Astrocyte (in vitro differentiated cells and primary cell): ENCODE measurements around the gene SOX9. TPM values are rescaled to one million over a fixed set of nuclear protein-coding genes. Genes with fewer than 3 reads are reported as not detected.
A peak's percentile ranks its signal among the peaks of the same experiment; 100 is the strongest.

ENCODE experiments used
- DNase-seq: peaks from one replicate; pipeline ENCODE4 v3.0.0-alpha.2; 2010; ENCODE audit warnings: low read depth
- FAIRE-seq: peaks from 2 replicates; lab custom pipeline; 2011; peaks lifted over from hg19 to GRCh38; lab: Jason Lieb, UNC
- H2AFZ ChIP-seq: 2 replicates; pipeline ENCODE4 v1.6.0; 2012; ENCODE audit warnings: low read depth, low read length, inconsistent platforms
- H3K27ac ChIP-seq: 2 replicates; pipeline ENCODE4 v1.5.1; 2011; ENCODE audit warnings: low read depth, low read length, inconsistent platforms
- H3K27me3 ChIP-seq: 2 replicates; pipeline ENCODE4 v1.6.0; 2011; ENCODE audit warnings: low read length, inconsistent platforms; ENCODE audit not compliant: insufficient read depth
- H3K36me3 ChIP-seq: 2 replicates; pipeline ENCODE4 v1.5.1; 2011; ENCODE audit warnings: low read length, inconsistent platforms; ENCODE audit not compliant: insufficient read depth
- H3K4me1 ChIP-seq: 2 replicates; pipeline ENCODE4 v1.5.1; 2011; ENCODE audit warnings: low read length, inconsistent platforms; ENCODE audit not compliant: insufficient read depth
- H3K4me2 ChIP-seq: 2 replicates; pipeline ENCODE4 v1.6.0; 2012; ENCODE audit warnings: low read length, inconsistent platforms
- H3K4me3 ChIP-seq: 2 replicates; pipeline ENCODE4 v1.5.1; 2011; ENCODE audit warnings: low read depth, mild to moderate bottlenecking, low read length, inconsistent platforms; ENCODE audit not compliant: insufficient read depth
- H3K79me2 ChIP-seq: 2 replicates; pipeline ENCODE4 v1.6.0; 2012; ENCODE audit warnings: mild to moderate bottlenecking, low read length, inconsistent platforms; ENCODE audit not compliant: insufficient read depth
- H3K9ac ChIP-seq: 2 replicates; pipeline ENCODE4 v1.6.0; 2012; ENCODE audit warnings: mild to moderate bottlenecking, low read length, inconsistent platforms
- H3K9me3 ChIP-seq: 2 replicates; pipeline ENCODE4 v1.5.1; 2012; ENCODE audit warnings: low read depth, mild to moderate bottlenecking, low read length, inconsistent platforms; ENCODE audit not compliant: insufficient read depth
- H4K20me1 ChIP-seq: 2 replicates; pipeline ENCODE4 v1.6.0; 2012; ENCODE audit warnings: low read length, inconsistent platforms; ENCODE audit not compliant: insufficient read depth
- H3K27ac Mint-ChIP-seq: one replicate; pipeline ENCODE4 v1.8.0; 2021; ENCODE audit warnings: mild to moderate bottlenecking, mixed read lengths; ENCODE audit not compliant: unreplicated experiment
- H3K27me3 Mint-ChIP-seq: one replicate; pipeline ENCODE4 v1.8.0; 2021; ENCODE audit warnings: low read depth, mixed read lengths; ENCODE audit not compliant: unreplicated experiment
- H3K36me3 Mint-ChIP-seq: one replicate; pipeline ENCODE4 v1.8.0; 2021; ENCODE audit warnings: low read depth, mixed read lengths; ENCODE audit not compliant: unreplicated experiment
- H3K4me1 Mint-ChIP-seq: one replicate; pipeline ENCODE4 v1.8.0; 2021; ENCODE audit warnings: low read depth, mixed read lengths; ENCODE audit not compliant: unreplicated experiment
- H3K4me3 Mint-ChIP-seq: one replicate; pipeline ENCODE4 v1.8.0; 2021; ENCODE audit warnings: mild to moderate bottlenecking, moderate library complexity, mixed read lengths; ENCODE audit not compliant: unreplicated experiment
- H3K9me3 Mint-ChIP-seq: one replicate; pipeline ENCODE4 v1.8.0; 2021; ENCODE audit warnings: mild to moderate bottlenecking, mixed read lengths; ENCODE audit not compliant: unreplicated experiment
- EZH2 ChIP-seq: IDR thresholded peaks from 2 replicates; pipeline ENCODE4 v1.6.1; 2012; ENCODE audit warnings: mild to moderate bottlenecking, low read length, inconsistent platforms; ENCODE audit not compliant: insufficient read depth
- total RNA-seq: library from RNA; stranded (reverse); gene quantifications from 2 replicates; pipeline ENCODE4 v1.2.1, GENCODE V29; 2021
- TF ChIP-seq, protein P1 (sequence below): IDR thresholded peaks from 2 replicates; pipeline ENCODE4 v1.5.1; 2011; ENCODE audit warnings: low read depth, mild to moderate bottlenecking, inconsistent platforms, low read length, moderate library complexity; ENCODE audit not compliant: insufficient read depth

SOX9 gene
- total RNA-seq, 1 donor from 2014 or later, result 37.7 TPM

DNA sequence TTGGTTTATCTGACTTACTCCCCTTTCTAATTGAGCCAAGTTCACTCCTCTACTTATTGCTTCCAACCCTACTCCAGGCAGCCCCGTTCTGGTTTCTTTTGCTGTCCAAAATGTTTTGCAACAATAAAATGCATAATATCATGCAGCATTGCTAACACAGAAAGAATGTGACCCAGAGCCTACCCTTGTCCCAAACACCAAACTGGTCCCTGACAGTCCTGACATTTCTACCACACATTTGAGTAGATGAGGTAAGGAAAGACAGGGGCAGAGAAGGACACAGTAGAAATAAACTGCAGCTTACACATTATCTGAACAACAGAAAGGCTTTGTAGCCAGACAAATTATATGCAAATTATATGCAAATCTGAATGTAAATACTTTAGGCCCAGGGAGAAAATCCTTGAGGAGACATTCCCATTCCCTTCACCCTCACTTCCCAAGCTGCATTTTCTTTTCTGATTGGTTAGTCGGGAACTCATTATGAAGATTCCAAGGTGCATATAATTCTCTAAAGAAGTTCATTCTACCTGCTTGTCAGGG lies 31.6 kb downstream of the SOX9 start:
- no peaks in the 10 kb centered on the region for H4K20me1 ChIP-seq

DNA sequence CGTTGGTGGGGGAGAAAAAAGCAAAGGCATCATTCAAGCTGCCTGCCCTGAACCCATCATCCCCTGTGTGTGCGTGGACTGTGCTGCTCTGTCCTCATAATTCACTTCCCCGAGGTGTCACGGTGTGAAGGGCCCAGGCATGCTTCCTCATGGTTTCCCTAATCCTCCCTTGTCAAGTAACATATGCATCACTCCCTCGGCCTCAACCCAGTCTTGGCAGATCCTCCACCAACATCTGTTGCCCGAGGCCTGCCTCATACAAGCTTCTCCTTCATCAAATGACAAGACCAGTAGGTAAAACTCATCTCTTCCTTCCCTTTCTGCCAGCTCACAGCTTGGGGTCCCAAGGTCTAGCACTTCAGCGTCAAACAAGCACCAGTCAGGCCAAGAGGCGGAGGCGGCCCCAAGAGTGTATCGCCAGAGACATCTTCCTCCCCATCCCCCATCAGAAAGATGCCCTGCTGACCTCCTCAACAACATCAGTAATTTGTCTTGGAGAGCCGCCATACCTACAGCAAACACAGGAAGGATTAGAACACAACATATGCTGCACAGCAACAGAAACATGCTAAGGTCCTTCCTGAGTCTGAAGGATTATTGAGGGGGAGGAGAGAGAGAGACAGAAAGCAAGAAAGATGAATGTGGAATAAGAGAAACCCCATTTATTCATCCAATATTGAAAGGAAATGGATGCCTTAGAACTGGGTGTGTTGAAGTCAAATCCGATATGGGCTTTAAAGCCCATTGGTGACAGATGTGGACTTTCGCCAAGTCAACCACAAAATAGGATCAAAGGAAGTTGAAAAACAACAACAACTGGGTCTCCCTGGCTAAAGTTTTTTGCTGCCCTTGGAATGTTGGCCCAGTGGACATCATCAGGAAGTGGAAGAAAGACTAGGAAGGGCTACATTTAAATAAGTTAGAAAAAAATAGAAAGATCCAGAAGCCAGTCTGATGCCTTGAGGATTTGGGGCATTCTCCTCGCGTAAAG lies 38.4 kb downstream of the SOX9 start:
- no peaks in the 10 kb centered on the region for H3K9me3 ChIP-seq
- peaks cover 7% of the 10 kb centered on the region for H3K4me1 ChIP-seq

More for the DNA sequence above, 31.6 kb downstream of the SOX9 start:
- Histone ChIP-seq H3K9ac (no peak overlapping the region), H3K27ac (no peak overlapping the region), H3K4me1 (peaks cover 15% of the 10 kb centered on the region), H3K36me3 (no peaks in the 10 kb centered on the region), H3K4me3 (no peak overlapping the region), H3K79me2 (no peaks in the 10 kb centered on the region), H2AFZ (no peak overlapping the region), H3K9me3 (no peaks in the 10 kb centered on the region), H3K4me2 (peak overlapping the region; percentile 66), H3K27me3 (no peaks in the 10 kb centered on the region)
- Mint-ChIP-seq H3K9me3 (no peaks in the 10 kb centered on the region), H3K27me3 (peaks cover 8% of the 10 kb centered on the region), H3K4me1 (peaks cover 10% of the 10 kb centered on the region), H3K36me3 (no peaks in the 10 kb centered on the region), H3K27ac (no peak overlapping the region), H3K4me3 (no peak overlapping the region)
- FAIRE-seq (no peak), DNase-seq (peak; percentile 41)
- TF ChIP-seq, protein P1, sequence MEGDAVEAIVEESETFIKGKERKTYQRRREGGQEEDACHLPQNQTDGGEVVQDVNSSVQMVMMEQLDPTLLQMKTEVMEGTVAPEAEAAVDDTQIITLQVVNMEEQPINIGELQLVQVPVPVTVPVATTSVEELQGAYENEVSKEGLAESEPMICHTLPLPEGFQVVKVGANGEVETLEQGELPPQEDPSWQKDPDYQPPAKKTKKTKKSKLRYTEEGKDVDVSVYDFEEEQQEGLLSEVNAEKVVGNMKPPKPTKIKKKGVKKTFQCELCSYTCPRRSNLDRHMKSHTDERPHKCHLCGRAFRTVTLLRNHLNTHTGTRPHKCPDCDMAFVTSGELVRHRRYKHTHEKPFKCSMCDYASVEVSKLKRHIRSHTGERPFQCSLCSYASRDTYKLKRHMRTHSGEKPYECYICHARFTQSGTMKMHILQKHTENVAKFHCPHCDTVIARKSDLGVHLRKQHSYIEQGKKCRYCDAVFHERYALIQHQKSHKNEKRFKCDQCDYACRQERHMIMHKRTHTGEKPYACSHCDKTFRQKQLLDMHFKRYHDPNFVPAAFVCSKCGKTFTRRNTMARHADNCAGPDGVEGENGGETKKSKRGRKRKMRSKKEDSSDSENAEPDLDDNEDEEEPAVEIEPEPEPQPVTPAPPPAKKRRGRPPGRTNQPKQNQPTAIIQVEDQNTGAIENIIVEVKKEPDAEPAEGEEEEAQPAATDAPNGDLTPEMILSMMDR, result no peak
- TF ChIP-seq EZH2, result no peak

More for the DNA sequence above, 38.4 kb downstream of the SOX9 start:
- no peaks in the 10 kb centered on the region for H3K27me3 ChIP-seq
- FAIRE-seq (no peak), DNase-seq (peak; percentile 33)
- no peak overlapping the region for H3K4me3 ChIP-seq
- no peak overlapping the region for H2AFZ ChIP-seq
- H3K27ac Mint-ChIP-seq, result no peak overlapping the region
- H4K20me1 ChIP-seq, result no peaks in the 10 kb centered on the region
- H3K36me3 Mint-ChIP-seq, result peaks cover 2% of the 10 kb centered on the region
- no peaks in the 10 kb centered on the region for H3K4me1 Mint-ChIP-seq
- peaks cover 2% of the 10 kb centered on the region for H3K27me3 Mint-ChIP-seq
- H3K9me3 Mint-ChIP-seq, result peaks cover 5% of the 10 kb centered on the region
- H3K9ac ChIP-seq, result no peak overlapping the region
- H3K4me3 Mint-ChIP-seq, result no peak overlapping the region
- H3K4me2 ChIP-seq, result no peak overlapping the region
- TF ChIP-seq, protein P1, result no peak
- TF ChIP-seq EZH2, result no peak
- no peak overlapping the region for H3K27ac ChIP-seq
- no peaks in the 10 kb centered on the region for H3K36me3 ChIP-seq
- H3K79me2 ChIP-seq, result no peaks in the 10 kb centered on the region
